Cardiac fibroblast (primary cell): ENCODE data around the gene MAN1A1.

Experiments used
- DNase-seq, 2 donors: peaks; one replicate each; pipeline versions ENCODE4 v3.0.0 to v3.0.0-alpha.2; 2010; ENCODE audit warnings: low read depth in 2 of 2
- H3K4me3 ChIP-seq, 2 donors: replicated peaks in 1 of 2; 1 replicate in 1 of 2; 2 replicates in 1 of 2; pipeline ENCODE4 v1.5.1; 2011; ENCODE audit warnings: low read depth in 2 of 2, low read length in 2 of 2, mild to moderate bottlenecking in 2 of 2, moderate library complexity in 1 of 2
- TF ChIP-seq, protein P1 (sequence below): IDR thresholded peaks from one replicate; pipeline ENCODE4 v1.5.1; 2011; ENCODE audit warnings: low read depth, mild to moderate bottlenecking, low read length, inconsistent platforms

MAN1A1 gene

DNA sequence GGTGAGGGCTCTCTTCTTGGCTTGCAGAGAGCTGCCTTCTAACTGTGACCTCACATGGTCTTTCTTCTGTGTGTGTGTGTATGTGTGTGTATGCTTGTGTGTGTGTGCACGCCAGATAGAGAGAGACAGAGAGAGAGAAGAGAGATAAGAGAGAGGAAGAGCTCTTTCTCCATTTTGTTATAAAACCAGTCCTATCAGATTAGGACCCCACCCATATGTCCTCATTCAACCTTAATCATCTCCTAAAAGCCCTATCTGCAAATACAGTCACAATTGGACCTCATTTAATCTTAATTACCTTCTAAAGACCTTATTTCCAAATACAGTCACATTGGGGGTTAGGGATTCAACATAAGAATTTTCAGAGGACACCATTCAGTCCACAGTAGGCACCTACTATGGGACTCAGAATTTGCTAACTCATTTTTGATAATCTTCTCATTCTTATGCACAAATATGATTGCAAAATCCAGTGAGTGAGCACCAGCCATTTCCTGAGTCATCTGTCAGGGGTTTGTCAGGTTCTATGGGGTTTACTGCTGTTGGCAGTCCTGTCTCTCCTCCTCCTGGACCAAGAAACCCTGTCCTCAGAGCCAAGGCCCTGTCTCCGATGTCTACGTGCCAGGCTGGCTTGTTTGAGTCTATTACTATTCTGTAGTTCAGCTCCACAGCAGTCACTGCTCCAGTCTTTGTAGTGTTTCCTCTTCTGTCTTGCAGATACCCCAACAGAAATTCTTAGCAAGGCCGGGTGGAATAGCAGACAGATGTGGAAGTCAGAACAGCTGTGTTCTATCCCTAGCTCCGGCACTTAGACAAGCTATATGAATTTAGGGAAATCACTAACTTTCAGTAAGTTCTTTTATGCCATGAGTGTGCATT, 212.1 kb downstream of the MAN1A1 start:
- TF ChIP-seq, protein P1, sequence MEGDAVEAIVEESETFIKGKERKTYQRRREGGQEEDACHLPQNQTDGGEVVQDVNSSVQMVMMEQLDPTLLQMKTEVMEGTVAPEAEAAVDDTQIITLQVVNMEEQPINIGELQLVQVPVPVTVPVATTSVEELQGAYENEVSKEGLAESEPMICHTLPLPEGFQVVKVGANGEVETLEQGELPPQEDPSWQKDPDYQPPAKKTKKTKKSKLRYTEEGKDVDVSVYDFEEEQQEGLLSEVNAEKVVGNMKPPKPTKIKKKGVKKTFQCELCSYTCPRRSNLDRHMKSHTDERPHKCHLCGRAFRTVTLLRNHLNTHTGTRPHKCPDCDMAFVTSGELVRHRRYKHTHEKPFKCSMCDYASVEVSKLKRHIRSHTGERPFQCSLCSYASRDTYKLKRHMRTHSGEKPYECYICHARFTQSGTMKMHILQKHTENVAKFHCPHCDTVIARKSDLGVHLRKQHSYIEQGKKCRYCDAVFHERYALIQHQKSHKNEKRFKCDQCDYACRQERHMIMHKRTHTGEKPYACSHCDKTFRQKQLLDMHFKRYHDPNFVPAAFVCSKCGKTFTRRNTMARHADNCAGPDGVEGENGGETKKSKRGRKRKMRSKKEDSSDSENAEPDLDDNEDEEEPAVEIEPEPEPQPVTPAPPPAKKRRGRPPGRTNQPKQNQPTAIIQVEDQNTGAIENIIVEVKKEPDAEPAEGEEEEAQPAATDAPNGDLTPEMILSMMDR, result no peak
- DNase-seq, result peak; percentile 72 to 76
- H3K4me3 ChIP-seq, result no peak overlapping the region

DNA sequence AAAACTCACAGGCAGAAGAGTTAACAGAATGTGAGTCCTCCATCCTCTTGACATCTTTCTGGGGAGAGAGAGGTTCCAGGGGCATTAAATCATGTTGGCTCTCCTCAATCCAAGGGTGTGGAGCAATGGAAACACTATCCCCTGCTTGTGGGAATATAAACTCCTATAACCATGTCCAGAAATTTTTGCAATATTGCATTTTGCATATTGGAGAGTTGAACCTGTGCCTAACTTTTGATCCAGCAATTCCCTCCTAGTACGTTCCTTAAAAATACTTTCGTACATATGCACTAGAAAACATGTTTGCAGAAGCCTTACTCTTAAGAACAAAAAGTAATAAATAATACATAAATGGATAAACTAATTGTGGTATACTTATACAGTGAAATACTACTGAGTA, 214.8 kb downstream of the MAN1A1 start:
- DNase-seq, result no peak
- no peak overlapping the region for H3K4me3 ChIP-seq
- TF ChIP-seq, protein P1, result no peak

DNA sequence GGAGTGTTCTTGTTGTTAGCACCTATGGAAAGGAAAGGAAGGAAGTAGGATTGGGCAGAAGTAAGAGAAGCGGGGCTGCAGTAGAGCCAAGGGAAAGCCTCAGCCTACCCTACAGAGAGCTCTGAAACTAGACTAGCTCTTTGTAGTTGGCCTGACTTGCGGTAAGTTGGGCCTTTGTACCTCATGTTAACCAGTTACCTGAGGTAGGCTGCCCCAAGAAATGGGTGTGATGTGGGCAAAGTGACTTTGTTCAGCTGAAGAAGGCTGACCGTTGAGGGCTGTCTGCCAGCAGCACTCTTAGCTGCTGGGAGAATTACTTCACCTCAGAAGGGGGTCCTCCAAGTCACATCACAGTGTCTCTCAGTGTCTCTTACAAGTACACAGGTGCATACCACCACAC, 216.2 kb downstream of the MAN1A1 start:
- H3K4me3 ChIP-seq, result no peak overlapping the region
- TF ChIP-seq, protein P1, result no peak
- DNase-seq, result no peak

DNA sequence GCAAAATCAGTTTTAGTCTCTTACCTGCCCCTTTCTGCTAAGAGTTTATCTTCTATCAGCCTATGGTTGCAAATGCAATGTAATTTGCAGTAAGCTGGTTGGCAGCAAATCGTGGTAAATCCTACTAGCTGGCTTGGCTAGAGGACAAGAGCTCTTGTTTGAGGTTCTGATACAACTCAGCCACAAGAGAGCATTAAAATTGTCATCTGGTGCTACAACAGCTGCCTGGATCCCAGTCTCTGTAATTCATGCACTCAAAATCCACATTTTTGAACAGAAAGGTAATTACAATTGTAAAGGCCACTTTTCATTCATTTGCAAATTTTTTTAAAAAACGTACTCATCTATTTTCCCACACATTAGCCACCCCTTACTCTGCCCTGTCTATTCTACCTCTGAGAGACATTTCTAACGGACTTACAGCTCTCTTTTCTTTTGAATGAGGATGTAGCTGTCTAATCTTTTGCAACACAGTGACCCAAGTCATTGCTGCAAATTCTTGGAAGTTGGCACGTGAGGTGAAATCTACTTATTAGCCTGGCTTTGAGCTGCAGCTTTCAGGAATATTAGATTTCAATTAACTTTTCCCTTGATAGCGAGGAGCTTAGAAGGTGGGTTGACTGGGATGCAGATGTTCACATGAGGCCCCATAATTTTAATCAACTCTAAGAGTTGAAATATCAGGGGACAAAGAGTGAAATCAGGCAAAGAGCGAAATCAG, 217.1 kb downstream of the MAN1A1 start:
- DNase-seq, result peak in 1 of 2 donors; percentile 58
- TF ChIP-seq, protein P1, result no peak

DNA sequence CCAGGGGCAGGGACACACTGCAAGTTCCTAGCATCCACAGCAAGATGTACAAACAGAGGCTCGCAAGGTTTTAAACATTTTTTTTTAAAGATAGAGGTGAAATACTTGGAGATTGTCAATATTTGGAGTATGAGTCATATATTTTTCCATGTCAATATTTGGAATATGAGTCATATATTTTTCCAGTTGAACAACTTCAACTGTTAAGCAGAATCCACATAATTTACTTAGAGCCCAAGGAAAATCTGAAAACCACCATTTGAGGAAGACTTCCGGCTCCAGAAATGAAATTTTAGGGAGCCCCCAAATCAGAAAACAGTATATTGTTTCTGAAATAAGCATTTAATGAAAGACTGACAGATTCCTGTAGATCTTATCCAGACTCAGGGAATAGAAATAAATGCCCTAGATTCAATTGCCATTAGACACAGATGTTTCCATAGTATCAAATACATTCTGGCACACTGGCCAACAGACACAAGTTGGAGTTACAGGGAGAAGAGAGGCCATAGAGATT, 219.5 kb downstream of the MAN1A1 start:
- DNase-seq, result peak; percentile 70 to 73
- TF ChIP-seq, protein P1, result no peak
- no peak overlapping the region for H3K4me3 ChIP-seq

More for the DNA sequence above, 217.1 kb downstream of the MAN1A1 start:
- H3K4me3 ChIP-seq, result no peak overlapping the region

DNA sequence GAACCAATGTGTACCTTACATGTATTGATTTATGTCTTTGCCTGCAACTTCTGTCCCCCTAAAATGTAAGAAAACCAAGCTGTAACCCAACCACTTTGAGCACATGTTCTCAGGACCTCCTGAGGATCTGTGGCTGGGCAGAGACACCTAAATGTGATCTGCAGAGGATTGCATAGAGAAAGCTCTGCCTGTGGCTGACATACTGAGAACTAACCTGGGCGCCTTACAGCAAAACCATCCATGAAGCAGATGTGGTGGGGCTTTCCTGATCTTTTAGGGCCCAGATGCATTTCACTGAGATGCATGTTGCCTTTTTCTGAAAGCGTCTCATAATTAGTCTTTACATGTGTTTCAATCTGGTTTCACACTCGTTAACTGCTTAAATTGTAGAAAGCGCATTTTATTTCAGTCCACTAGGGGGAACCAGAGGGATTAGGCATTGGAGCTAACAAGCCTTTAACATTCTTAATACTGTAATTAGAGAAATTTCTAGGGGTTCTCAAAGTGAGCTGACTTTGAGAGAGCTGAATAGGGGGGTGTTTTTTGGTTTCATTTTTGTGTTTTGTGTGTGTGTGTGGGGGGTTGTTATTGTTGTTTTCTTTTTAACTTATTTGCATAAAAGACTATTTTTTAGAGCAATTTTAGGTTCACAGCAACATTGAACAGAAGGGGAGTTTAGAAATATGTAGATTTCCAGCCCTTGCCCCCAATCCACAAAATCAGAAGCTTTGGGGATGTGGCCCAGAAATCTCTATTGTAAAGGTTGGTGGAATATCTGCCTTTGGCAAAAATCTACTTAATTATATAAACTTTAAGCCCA, 220.2 kb downstream of the MAN1A1 start:
- DNase-seq, result peak; percentile 85 to 88
- H3K4me3 ChIP-seq, result no peak overlapping the region
- TF ChIP-seq, protein P1, result peak; percentile 88
